PC-9 (cell line): ENCODE measurements around the gene VEGFD.

ENCODE experiments used
- CTCF ChIP-seq: fragments of 200-600 bp; sonication (generic); conservative IDR thresholded peaks from 2 replicates; pipeline ENCODE4 v1.6.1; 2017; ENCODE audit warnings: mixed run types, antibody characterized with exemption, mild to moderate bottlenecking, moderate library complexity
- EZH2 ChIP-seq: fragments of 200-600 bp; sonication (generic); IDR thresholded peaks from 2 replicates; pipeline ENCODE4 v1.8.0; 2017; ENCODE audit warnings: antibody characterized with exemption, low read depth

- TF ChIP-seq EZH2 = no peak
- no peak for TF ChIP-seq CTCF
These were observed 48.8 kb downstream of the VEGFD start, which contains the start of gene PIGA for GRCh38 chrX:15335135-15336022.
